Uterus (tissue), 4 donors: ENCODE data around the gene NOS1. TPM values are rescaled to one million over a fixed set of nuclear protein-coding genes. Genes with fewer than 3 reads are reported as not detected.

Source experiments
- DNase-seq, 2 donors: peaks; one replicate each; pipeline ENCODE4 v3.0.0-alpha.2; 2019 to 2020
- H3K27ac ChIP-seq, 2 donors: fragments of 200-600 bp; sonication (generic); 1 replicate in 1 of 2; 2 replicates in 1 of 2; pipeline ENCODE4 v1.5.1; 2016 to 2018
- H3K27me3 ChIP-seq, 2 donors: fragments of 200-600 bp; sonication (generic); one replicate each; pipeline ENCODE4 v1.5.1; 2018 to 2019; ENCODE audit warnings: control low read depth in 1 of 2
- H3K36me3 ChIP-seq, 2 donors: fragments of 200-600 bp; sonication (generic); one replicate each; pipeline ENCODE4 v1.5.1; 2019; ENCODE audit warnings: control low read depth in 1 of 2
- H3K4me1 ChIP-seq, 2 donors: fragments of 200-600 bp; sonication (generic); one replicate each; pipeline ENCODE4 v1.5.1; 2018 to 2019; ENCODE audit warnings: control low read depth in 1 of 2
- H3K4me3 ChIP-seq, 2 donors: fragments of 200-600 bp; sonication (generic); 1 replicate in 1 of 2; 2 replicates in 1 of 2; pipeline ENCODE4 v1.5.1; 2018 to 2019; ENCODE audit warnings: mild to moderate bottlenecking in 1 of 2
- H3K9me3 ChIP-seq, 2 donors: fragments of 200-600 bp; sonication (generic); one replicate each; pipeline ENCODE4 v1.5.1; 2019; ENCODE audit warnings: control low read depth in 1 of 2
- POLR2A ChIP-seq, 2 donors: fragments of 450-650 bp; IDR thresholded peaks; one replicate each; pipeline ENCODE4 v1.6.1; 2016; ENCODE audit warnings: antibody characterized with exemption in 2 of 2, mild to moderate bottlenecking in 1 of 2, moderate library complexity in 1 of 2
- intact Hi-C: fragments of 100-400 bp; cut with DNase I; formaldehyde crosslinking; loops from one replicate; pipeline ENCODE4 v1.15.1; 2023; ENCODE audit warnings: low total_unique reads
- total RNA-seq, 4 donors: library from RNA; depleted of rRNA in 3 of 4; stranded (reverse); fragments of >200 nt in 3 of 4; gene quantifications; one replicate each; pipeline versions ENCODE4 v1.1.0 to v1.2.4, GENCODE V29; 2014 to 2023
- TF ChIP-seq, protein P1 (sequence below), 4 experiments: fragments of 200-600 bp in 2 of 4; fragments of 450-650 bp in 2 of 4; sonication (generic) in 2 of 4; IDR thresholded peaks; one replicate each; pipeline ENCODE4 v1.5.1; 2016 to 2019; ENCODE audit warnings: antibody characterized with exemption in 4 of 4, mild to moderate bottlenecking in 2 of 4, moderate library complexity in 1 of 4
- donor health status: DM: yes; HTN: yes; CAD: no.

NOS1 gene
- total RNA-seq, 4 donors from 2014 or later: 0.59 to 2.2 (median 1.1) TPM; not detected in 1

DNA sequence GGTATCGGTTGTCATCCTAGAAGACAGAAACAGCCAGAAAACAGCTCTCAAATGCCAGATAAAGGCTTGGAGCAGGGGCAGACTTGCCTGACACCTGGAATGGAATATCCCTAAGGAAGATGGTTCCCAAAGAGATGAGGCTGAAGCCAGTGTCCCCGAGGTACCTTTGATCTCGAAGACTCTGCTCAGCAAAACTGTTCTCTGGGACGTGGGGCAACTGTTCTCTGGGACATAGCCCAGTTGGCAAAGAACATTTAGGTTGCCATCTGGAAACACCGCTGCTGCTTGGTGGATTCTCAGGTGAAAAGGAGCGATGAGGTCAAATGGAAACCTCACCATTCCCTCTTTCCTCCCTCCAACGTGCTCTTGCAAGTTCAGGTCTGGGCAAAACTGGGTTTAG is 143.3 kb downstream of the NOS1 start:
- TF ChIP-seq, protein P1, sequence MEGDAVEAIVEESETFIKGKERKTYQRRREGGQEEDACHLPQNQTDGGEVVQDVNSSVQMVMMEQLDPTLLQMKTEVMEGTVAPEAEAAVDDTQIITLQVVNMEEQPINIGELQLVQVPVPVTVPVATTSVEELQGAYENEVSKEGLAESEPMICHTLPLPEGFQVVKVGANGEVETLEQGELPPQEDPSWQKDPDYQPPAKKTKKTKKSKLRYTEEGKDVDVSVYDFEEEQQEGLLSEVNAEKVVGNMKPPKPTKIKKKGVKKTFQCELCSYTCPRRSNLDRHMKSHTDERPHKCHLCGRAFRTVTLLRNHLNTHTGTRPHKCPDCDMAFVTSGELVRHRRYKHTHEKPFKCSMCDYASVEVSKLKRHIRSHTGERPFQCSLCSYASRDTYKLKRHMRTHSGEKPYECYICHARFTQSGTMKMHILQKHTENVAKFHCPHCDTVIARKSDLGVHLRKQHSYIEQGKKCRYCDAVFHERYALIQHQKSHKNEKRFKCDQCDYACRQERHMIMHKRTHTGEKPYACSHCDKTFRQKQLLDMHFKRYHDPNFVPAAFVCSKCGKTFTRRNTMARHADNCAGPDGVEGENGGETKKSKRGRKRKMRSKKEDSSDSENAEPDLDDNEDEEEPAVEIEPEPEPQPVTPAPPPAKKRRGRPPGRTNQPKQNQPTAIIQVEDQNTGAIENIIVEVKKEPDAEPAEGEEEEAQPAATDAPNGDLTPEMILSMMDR (IDR thresholded peaks at IDR 0.05): no peak
- TF ChIP-seq POLR2A (IDR thresholded peaks at IDR 0.05): no peak
- Histone ChIP-seq H3K4me3 (no peak overlapping the region), H3K27me3 (no peaks in the 10 kb centered on the region), H3K9me3 (no peaks in the 10 kb centered on the region), H3K27ac (no peak overlapping the region), H3K36me3 (no peaks in the 10 kb centered on the region), H3K4me1 (no peaks in the 10 kb centered on the region)
- intact Hi-C loops: no loop called here
- no peak for DNase-seq

DNA sequence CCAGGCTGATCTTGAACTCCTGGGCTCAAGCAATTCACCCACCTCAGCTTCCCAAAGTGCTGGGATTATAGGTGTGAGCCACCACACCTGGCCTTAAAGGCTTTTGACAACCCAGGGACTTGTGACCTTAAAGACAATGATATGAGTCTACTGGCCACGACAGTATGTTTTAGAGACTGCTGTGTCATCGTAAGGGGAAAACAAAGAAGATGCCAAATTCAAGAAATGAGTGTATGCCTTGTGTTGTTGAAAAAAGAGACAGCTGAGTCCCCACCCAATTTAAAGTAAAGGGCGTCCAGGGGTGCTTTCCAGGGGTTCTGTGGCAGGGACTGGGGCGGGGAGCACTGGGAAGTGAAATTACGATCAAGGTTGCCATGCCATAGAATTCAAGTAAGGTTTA is 144.7 kb downstream of the NOS1 start:
- TF ChIP-seq POLR2A (IDR thresholded peaks at IDR 0.05): no peak
- TF ChIP-seq, protein P1 (IDR thresholded peaks at IDR 0.05): no peak
- Histone ChIP-seq H3K27me3 (no peaks in the 10 kb centered on the region), H3K36me3 (no peaks in the 10 kb centered on the region), H3K9me3 (no peaks in the 10 kb centered on the region), H3K27ac (no peak overlapping the region), H3K4me3 (no peak overlapping the region), H3K4me1 (no peaks in the 10 kb centered on the region)
- DNase-seq: no peak
- intact Hi-C loops: no loop called here

DNA sequence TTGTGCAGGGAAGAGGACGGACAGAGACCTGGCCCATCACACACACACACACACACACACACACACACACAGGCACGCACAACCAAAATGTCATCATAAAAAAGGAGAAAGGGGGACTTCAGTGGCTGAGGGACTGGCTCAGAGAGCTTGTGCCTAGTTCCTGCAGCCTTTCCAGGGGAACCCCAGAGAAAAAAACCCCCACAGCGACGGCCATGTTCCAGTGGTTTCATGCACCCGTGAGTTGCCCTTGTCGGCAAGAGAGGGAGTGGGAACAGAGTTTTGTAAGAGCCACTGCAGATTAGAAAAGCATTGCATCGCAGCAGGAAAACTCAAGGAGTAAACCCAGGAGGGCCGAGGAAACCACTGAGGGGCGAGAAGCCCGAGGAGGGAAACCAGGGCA is 146.6 kb downstream of the NOS1 start:
- no peaks in the 10 kb centered on the region for H3K27me3 ChIP-seq
- TF ChIP-seq POLR2A (IDR thresholded peaks at IDR 0.05): no peak
- TF ChIP-seq, protein P1 (IDR thresholded peaks at IDR 0.05): no peak
- H3K36me3 ChIP-seq: no peaks in the 10 kb centered on the region
- DNase-seq: no peak
- H3K27ac ChIP-seq: no peak overlapping the region
- no peak overlapping the region for H3K4me3 ChIP-seq
- no peaks in the 10 kb centered on the region for H3K9me3 ChIP-seq
- no peaks in the 10 kb centered on the region for H3K4me1 ChIP-seq
- intact Hi-C loops: no loop called here

DNA sequence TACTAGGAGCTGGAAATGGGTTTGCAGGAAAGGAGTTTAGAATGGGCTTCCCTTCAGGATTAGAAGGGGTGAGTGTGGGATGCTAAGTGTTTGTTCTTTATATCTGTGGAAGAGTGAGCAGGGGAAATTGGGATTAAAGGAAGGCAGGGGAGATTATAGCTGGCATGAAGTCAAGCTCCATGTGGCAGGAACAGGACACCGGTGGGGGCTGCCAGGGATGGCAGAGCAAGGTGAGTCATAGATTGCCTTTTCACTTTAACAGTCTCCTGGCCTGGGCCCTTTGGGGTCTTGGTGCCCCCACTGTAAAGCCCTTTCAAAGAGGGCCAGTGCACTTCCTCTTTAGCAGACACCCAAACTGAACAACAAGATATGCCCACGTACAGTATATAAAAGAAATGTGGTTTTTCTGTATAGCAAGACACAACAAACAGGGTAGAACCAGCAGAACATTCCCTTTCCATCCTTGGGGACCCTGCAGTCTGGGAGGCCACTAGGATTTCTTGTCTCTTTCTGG is 148.1 kb downstream of the NOS1 start:
- Histone ChIP-seq H3K27ac (no peak overlapping the region), H3K36me3 (no peaks in the 10 kb centered on the region), H3K4me1 (no peaks in the 10 kb centered on the region), H3K4me3 (no peak overlapping the region), H3K9me3 (no peaks in the 10 kb centered on the region), H3K27me3 (no peaks in the 10 kb centered on the region)
- no peak for TF ChIP-seq POLR2A (IDR thresholded peaks at IDR 0.05)
- TF ChIP-seq, protein P1 (IDR thresholded peaks at IDR 0.05): no peak
- no peak for DNase-seq
- intact Hi-C loops: no loop called here

DNA sequence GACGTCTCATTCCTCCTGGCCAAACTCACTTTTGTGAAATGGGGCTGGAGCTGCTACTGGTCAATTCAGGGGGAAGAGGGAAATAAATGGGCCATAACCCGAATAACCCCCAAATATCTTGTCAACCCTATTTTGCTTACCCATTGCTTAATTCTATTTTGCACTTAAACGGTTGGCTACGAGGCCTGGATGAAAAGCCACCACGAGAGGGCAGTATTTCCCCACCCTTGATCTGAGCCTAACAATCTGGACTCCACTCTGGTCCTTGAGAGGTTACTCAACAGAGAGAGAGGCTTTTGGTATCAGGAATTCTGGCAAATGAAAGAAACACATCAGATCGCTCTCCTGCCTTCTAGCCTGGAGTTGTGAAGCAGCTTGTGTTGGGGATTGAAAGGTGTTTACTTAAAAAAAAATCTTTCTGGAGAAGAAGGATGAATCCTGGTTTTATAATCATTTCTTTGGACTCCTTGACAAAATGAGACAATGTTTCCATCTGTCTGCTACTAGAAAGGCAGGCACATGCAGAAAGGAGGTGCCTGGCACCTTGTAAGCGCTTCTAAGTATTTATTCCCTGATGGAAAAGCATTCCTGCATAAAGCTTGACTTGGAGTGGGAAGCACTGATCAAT is 148.7 kb downstream of the NOS1 start:
- Histone ChIP-seq H3K27ac (no peak overlapping the region), H3K27me3 (no peaks in the 10 kb centered on the region), H3K4me3 (no peak overlapping the region), H3K4me1 (no peaks in the 10 kb centered on the region), H3K9me3 (no peaks in the 10 kb centered on the region), H3K36me3 (no peaks in the 10 kb centered on the region)
- DNase-seq: peak; percentile 64 to 70
- intact Hi-C loops: no loop called here
- TF ChIP-seq POLR2A (IDR thresholded peaks at IDR 0.05): no peak
- TF ChIP-seq, protein P1 (IDR thresholded peaks at IDR 0.05): peak; percentile 70 to 84 (median 76)
